Measurements from ENCODE around the gene PTK6.
"Not testable (repeated sequence)": the region's sequence is repeated elsewhere in the genome, so short reads cannot be mapped to it uniquely, and the experiment has no call there.

Gene PTK6

DNA sequence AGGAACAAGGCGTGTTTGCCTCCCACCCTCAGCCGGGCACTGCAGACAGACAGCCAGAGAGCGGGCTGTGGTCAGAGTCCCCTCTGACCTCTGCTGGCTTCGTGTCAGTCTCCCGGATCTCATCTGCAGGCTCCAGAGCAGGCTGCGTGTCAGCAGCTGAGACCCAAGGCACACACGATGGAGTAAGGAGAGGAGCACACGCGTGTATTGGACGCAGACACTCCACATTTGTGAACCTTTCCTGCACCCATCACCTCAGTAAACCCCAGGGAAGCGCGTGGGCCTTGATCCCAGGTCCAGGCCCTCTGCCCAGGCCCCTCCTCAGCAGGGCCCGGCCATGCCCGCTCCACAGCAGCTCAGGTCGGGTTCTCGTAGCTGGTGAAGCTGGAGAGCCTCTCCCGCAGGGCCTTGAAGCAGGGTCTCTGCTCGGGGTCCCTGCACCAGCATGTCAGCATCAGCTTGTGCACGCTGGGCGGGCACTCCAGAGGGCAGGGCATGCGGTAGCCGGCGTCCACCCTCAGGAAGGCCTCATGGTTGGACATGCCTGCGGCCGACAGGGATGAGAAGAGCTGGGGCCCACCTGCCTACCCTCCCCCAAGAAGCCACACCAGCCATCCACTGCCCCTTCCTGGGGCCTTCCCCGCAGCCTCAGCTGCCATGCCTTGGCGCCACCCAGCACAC lies 7.9 kb downstream of the PTK6 start:
- DNase-seq (ENCODE audit: low spot score): no peak

DNA sequence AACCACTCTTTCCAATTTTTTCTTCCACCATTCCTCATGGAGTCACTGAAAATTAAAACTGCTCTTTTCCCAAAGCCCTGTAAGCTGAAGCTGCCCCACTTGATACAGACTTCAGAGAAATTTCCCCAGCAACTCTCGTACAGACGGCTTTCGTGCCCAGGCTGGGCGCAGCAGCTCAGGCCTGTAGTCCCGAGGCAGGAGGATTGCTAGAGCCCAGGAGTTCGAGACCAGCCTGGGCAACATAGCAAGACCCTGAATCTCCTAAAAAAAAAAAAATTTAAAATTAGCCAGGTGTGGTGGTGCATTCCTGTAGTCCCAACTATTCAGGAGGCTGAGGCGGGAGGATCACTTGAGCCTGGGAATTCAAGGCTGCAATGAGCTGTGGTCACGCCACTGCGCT lies 10.0 kb downstream of the PTK6 start:
- DNase-seq (ENCODE audit: low spot score): no peak

DNA sequence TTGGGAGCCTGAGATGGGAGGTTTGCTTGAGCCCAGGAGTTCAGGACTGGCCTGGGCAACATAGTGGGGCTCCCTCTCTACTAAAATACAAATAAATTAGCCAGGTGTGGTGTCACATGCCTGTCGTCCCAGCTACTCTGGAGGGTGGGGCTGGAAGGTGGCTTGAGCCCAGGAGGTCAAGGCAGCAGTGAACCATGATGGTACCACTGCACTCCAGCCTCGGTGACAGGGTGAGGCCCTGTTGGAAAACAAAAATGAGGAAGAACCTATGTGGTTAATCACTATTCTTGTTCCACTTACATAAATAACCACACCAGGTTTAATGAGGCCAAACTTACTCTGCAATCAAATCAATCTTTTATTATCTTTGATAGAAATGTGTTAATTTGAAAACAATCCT lies 11.2 kb downstream of the PTK6 start:
- no peak for DNase-seq (ENCODE audit: low spot score)

DNA sequence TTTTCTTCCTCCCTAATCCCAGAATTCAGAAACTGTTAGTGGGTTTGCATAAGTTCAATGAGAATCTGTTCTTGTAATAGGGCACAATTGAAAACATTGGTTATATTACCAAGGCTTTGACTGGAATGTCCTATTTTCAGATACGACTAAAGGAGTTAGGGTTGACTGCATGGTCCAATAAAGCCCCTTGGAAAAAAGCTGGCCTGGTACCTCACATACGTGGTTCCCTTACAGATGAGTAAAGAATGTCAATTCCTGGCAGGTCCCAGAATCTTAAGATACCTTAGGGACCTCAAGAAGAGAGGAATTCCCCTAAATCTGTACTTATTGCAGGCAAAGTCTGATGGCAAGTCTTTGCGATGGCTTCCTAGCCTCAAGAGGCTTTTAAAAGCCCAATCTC lies 12.0 kb downstream of the PTK6 start:
- DNase-seq (ENCODE audit: low spot score): no peak

DNA sequence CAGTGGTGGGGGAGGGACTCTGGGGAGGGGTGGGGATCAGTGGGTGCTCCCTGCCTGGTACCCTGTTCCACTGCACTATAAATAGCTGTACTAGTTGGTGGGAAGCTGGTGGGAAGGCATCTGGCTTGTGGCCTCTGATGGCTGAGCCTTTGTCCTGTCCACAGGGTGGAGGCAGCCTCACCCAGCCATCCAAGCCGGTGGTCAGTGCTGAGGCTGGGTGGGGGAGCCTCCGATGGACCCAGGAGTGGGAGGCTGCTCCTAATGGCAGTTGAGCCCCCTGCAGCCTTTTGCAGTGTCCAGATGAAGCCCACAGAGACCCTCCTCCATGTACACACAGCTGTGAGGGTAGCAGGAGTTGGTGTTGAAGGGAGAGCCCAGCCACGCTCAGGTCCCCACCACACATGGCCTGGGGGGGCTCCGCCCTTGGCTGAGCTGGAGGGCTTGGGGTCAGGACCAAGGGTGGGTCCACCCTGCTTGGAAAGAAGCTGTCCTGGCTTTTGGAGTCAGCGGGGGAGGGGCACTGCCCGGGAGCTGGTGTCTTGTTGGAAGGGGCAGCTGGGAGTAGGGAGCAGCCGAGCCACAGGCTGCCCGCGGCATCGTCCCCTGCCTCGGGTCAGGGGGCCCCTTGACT lies 14.1 kb downstream of the PTK6 start:
- DNase-seq (ENCODE audit: low spot score): no peak

DNA sequence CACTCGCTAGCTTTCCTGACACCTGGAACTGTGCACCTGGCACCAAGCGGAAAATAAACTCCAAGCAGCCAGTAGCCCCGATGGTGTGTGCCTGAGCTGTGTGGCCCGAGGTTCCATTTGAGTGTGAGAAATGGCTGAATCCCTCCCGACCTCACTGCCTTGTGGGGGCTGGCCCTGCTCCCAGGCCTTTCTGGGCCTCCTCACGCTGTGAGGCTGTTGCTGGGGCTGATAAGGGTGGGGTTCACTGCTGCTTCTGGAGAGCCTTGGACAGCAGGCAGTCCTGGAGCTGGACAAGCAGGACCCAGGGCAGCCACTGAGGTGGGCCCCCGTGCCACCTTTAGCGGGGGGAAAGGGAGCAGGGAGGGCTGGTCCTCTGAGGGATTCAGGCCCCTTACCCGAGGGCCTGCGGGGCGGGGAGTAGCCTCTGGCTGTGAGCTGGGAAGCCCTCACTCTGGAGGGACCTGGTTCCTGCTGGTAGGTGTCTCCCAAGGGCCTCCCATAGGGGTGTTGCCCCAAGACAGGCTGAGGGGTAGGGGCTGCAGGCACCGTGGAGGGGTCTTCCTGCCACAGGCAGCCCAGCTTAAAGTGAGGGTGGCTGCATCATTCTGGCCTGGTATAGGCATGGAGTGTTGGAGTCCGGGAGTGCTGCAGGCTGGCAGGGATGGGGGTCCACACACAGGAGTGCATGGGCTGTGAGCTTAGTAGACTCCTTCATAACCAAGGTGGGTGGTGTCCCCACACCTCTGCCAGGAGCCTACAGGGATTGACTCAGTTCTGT lies 14.9 kb downstream of the PTK6 start:
- no peak for DNase-seq (ENCODE audit: low spot score)

DNA sequence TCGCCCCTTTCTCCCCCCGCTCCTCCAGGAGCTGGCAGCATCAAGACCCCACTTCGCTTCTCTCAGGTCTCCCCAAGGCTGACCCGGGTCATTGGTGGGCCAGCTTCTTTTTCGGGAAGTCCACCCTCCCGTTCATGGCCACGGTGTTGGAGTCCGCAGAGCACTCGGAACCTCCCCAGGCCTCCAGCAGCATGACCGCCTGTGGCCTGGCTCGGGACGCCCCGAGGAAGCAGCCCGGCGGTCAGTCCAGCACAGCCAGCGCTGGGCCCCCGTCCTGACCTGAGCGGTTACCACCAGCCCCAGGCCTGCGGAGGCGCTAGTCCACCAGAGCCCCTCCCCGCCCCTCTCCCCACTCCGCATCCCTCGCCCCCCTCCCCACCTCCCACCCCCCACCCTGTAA lies 15.6 kb downstream of the PTK6 start:
- no peak for DNase-seq (ENCODE audit: low spot score)

DNA sequence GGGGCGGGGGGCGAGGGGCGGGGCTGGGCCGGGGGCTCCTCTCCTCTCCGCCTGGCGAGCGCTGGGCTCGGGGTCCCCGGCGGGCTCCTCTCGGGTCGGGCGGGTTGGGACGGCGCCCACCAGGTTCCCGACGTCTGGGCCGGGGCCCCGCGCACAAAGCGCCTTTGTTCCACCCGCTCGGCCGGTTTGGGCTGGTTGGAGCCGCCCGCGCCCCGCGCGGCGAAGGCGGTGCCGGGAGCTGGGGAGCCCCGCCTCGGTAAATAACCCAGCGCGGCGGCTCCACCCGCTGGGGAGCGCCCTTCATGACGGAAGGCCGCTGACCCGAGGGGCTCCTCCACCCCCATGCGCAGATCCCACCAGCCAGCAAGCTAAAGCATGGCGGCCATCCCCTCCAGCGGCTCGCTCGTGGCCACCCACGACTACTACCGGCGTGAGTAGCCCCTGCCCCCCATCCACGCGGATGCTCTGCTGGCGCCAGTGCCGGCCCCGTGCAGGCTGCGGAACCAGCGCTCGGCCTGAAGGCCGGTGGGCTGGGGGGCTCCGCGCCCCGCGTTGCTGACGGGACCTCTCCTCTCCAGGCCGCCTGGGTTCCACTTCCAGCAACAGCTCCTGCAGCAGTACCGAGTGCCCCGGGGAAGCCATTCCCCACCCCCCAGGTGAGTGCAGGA lies 16.1 kb downstream of the PTK6 start:
- peak; percentile 91 for DNase-seq (ENCODE audit: low spot score)

DNA sequence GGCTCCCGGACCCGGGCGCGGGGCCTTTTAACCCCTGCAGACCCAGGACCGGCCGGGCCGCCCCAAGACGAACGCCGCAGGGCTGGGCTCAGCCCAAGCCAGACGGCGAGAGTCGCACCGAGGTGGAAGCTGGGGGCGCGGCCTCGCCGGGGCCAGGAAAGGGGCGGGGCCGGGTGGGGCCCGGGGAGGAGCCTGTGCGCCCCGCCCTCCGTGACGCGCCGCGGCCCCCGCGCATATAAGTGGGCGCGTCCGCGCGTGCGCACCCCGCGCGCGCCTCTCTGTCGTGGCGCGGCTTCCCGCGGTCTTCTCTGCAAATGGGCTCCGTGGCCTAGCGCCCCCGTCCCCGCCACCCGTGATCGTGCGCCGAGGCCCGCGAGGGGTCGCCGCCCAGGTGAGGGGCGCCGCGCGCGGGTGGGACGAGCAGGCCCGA lies 16.7 kb downstream of the PTK6 start, which contains the start of gene PPDPF:
PPDPF (plus strand) TSS at position 262 of the 430 bp plus-strand sequence. CDS start 544 bp downstream, outside the sequence.
- peak; percentile 100 for DNase-seq (ENCODE audit: low spot score)

DNA sequence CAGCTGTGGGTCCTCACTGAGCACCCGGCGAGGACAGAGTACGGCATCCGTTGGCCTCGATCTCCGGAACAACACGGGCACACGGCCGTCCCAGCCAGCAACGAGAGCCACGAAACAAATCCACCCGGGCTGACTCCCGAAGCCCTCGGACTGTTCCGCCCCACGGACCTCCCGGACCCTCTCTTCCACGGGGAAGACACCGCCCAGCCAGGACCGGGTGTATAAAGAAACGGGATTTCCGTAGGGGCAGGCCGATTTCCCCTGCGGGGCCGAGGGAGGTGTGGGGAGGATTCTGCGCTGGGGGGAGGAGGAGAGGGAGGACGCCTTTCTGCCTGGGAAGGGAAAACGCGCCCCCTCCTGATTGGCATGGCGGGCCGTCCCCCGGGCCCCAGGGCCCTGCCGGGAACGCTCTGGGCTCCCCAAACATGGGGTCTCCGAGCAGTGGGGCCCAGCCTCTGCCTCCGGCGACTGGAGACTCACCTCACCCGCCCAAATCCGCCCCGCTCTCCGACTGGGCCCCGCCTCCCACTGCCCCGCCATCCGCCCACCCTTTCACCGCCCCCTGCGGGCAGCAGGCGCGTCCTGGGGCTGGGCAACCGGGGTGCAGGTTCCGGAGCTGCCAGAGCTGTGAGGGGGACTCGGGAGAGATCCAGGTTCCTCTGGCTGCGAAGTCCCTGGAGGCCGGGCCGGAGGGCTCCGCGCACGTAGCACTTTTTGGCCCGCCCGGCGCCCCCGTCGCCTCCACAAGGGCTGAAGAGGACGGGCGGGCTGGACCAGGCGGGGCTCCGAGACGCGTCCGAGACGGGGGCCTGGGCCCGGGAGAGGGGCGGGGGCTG lies 17.3 kb downstream of the PTK6 start:
- peak; percentile 76 for DNase-seq (ENCODE audit: low spot score)

DNA sequence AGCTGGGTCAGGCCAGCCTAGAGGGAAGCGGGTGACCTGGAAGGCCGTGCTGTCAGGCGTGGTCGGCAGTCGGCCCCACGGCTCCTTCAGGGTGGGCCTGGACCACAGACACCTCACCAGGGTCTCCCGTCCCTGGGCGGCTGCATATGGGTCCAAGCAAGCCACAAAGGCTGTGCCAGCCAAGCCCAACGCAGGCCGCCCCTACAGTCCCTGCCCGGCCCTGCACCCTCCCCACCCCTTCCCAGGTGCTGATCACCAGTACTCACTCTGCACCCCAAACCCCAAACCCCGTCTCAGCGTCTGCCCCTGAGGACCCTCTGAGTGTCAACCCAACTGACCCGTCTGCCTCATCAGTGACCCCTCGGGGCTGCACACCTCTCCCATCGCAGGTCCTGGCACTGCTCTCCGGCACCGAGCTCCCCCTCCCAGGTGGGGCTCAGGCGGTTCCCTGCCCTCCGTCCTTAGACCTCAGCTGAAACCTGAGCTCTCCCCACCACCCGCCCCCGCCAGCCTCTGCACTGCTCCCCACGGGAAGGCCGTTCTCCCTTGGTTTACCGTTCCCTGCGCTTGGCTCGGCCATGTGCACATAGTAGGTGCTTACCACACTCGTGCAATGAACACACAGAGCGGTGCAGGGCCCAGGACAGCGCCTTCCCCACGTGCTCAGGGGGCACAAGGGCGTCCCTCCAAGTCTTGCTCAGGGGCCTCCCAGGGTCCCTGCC lies 18.1 kb downstream of the PTK6 start:
- DNase-seq (ENCODE audit: low spot score): no peak

DNA sequence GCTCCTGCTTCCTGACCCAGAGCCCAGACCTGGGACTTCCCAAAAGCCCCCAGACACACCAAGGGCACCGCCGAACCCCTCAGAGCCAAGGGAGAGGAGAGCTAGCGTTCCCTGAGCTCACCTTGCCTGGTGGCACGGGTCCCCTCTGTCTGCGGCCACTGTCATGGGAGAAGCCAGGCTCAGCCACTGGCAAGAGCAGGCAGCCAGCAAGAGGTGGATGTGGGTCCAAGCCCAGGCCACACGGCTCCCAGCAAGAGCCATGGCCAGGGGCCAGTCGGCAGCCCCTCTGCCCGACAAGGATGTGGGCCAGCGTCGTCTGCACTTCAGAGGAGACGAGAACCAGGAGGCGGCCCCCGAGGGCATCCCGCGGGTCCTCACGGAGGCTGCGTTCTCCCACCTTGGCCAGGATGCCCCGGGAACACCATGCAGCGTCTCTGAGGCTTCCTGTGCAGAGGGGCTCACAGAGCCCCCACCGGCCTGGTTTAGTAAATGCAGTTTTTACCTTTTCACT lies 18.8 kb downstream of the PTK6 start:
- DNase-seq (ENCODE audit: low spot score): no peak

DNA sequence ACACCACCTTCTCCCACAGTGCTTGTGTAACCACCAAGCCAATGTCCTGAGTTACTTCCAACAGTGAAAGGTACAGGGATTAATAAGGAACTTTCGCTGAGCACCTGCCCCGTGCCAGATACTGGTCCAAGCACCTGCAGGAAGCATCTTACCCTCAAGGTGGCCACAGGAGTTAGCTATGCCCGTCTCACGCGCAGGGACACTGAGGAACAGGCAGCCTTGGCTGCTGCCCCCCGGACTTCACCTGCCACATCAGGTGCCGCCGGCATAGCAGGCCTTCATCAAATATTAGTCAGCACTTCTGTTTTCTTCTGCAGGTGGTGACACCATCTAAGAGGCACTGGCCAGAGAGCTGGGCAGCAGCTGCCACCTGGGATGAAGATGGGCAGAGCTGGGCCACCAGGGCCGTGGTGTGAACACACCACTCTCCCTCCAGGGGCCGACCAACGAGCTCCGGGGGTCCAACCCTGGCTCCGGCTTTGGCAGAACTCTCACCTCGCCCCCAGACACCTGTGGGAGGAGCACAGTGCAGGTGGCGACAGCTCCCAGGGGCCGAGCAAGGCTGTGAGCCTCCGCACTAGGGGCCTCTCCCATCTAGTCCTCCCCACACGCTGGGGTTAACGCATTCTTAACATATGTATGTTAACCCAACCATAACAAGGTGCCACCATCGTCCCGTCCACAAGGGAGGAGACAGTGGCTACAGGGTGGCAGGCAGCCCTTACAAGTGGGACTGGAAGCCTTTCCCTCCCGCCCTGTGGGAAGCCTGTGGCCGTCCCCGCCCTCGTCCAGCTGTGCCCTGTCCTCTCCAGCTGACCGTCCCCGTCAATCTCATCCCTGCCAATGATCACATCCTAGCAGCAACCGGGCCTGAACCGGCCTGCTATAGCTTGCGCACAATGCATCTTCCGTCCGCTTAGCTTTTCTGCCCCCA lies 19.5 kb downstream of the PTK6 start:
- DNase-seq (ENCODE audit: low spot score): no peak

DNA sequence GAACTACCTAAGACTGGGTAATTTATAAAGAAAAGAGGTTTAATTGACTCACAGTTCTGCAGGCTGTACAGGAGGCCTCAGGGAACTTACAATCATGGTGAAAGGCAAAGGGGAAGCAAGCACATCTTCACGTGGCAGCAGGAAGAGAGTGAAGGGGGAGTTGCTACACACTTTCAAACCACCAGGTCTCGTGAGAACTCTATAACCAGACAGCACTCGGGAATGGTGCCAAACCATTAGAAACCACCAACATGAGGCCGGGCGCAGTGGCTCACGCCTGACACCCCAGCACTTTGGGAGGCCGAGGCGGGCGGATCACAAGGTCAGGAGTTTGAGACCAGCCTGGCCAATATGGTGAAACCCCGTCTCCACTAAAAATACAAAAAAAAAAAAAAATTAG lies 22.7 kb downstream of the PTK6 start:
- DNase-seq (ENCODE audit: low spot score): not testable (repeated sequence)

DNA sequence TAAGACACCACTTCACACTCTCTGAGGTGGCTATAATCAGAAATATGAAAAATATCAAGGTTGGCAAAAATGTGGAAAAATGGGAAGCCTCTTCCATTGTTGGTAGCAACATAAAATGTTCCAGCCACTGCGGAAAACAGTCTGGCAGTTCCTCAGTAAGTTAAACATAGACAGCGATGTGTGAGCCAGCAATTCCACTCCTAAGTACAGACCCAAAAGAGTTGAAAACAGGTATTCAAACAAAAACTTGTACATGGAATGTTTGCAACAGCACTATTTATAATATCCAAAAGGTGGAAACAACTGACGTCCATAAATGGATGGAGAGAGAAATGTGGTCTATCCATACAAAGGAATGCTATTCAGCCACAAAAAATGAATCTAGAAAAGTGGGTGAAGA lies 24.0 kb downstream of the PTK6 start:
- no peak for DNase-seq (ENCODE audit: low spot score)

DNA sequence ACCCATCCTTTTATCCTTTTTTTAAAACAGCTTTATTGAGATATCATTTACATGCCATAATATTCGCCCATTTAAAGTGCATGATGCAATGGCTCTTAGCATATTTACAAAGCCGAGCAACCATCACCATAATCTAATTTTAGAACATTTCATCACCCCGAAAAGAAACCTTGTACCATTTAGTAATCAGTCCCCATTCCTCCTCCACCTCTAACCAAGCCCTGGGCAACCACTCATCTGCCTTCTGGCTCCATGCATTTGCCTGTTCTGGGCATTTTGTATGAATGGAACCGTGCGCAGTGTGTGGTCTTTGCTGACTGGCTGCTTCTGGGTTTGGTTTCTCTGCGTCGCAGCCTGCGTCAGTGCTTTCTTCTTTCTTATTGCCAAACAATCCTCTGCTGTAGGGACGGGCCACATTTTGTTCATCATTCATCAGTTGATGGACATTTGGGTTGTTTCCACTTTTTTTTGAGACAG lies 28.1 kb downstream of the PTK6 start:
- DNase-seq (ENCODE audit: low spot score): no peak

DNA sequence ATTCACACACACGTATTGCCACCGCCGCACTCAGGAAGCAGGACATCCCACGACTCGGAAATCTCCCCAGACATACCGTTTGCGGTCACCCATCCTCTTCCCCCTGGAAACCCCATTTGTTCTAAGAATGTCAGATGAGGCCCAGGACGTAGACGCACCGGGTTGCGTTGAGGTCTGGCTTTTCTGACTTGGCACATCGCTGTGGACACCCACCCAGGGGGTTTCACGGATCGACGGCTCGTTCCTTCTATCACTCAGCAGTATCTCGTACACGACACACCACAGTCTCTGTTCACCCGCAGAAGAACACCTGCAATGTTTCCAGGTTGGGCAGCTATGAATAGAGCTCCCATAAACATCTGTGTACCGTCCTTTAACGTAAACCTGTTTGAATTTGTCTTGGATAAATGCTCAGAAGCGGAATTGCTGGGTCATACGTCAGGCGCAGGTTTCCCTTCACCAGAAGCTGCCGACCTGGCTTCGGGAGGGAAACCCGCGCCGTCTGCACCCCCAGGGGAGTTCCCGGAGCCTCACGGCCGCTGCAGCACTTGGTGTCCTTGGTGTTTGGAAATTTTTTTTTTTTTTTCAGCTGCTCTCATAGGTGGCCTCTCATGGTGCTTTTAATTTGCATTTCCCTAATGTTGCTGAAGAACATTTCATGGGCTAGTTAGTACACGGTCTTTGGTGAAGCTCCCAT lies 29.0 kb downstream of the PTK6 start:
- DNase-seq (ENCODE audit: low spot score): no peak

DNA sequence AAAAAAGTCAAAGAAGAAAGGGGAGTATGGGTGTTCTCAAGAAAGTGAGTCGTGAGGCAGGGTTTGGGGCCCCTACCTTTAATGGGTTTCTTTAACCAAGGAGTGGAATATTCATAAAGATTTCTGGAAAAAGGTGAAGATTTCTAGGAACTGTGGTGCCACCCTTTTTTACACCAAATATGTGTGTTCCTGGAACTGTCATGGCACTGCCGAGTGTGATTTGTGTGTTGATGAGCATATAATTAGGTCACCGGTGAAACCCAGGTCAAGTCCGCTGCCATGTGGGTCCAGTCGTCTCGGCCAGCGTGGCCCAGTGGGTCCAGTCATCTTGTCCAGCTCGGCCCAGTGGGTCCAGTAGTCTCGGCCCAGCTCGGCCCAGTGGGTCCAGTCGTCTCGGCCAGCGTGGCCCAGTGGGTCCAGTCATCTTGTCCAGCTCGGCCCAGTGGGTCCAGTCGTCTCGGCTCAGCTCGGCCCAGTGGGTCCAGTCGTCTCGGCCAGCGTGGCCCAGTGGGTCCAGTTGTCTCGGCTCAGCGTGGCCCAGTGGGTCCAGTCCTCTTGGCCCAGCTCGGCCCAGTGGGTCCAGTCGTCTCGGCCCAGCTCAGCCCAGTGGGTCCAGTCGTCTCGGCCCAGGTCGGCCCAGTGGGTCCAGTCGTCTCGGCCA lies 30.0 kb downstream of the PTK6 start:
- DNase-seq (ENCODE audit: low spot score): no peak
